Caki2 (cell line): ENCODE results near the gene TCAIM. TPM values are rescaled to one million over a fixed set of nuclear protein-coding genes. Genes with fewer than 3 reads are reported as not detected.
"Not testable (repeated sequence)": the region's sequence is repeated elsewhere in the genome, so short reads cannot be mapped to it uniquely, and the experiment has no call there.

Experiments used
- DNase-seq: peaks from one replicate; pipeline ENCODE4 v3.0.0-alpha.2; 2015; ENCODE audit warnings: low read depth
- in situ Hi-C: cut with HindIII; loops from 2 replicates; pipeline ENCODE4 v1.10.0; 2016; ENCODE audit warnings: low sequenced_read_pairs, low pct_unique_long_range_greater_than_20kb, mixed read lengths
- total RNA-seq: library from RNA; depleted of rRNA; stranded (reverse); fragments of >200 nt; shearing (Covaris generic); gene quantifications from 2 replicates; pipeline ENCODE4 v1.2.3, GENCODE V29; 2014; ENCODE audit warnings: low replicate concordance

TCAIM gene
- total RNA-seq, 1 experiment from 2014 or later: 28.7 TPM

DNA sequence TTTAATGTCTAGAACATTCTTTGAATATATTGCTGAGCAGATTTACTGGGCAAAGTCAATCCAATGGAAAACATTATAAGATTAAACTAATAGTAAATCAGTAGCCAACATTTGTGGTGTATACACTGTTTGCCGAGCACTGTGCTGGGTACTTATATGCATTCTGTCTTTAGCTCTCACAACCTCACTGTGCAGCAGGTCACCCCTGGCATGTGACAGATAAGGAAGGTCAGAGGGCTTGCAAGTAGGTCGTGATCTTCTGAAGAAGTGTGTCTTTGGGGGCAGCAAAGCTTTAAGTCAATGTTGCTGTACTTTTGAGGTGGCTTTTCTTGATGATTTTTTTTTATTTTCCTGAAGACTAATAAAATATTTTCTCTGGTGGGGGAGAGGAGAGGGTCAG, 62.2 kb downstream of the TCAIM start:
- in situ Hi-C loops: no loop called here
- no peak for DNase-seq

DNA sequence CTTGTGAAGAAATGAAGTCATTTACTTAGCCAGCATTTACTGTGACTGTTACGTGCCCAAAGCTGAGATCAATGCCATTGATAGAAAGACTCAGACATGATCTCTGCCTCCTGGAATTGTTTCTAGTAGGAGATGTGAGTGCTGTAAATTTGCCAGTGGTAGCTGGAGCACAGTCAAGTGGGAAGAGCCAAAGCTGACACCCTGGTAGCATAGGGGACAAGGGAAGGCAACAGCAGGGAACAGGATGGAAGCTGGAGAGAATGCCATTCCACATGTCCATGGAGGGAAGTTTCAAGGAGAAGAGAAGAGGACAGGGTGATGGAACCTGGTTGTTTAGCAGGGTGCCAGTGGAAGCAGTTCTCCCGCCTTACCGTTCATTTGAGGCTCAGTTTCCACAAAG, 64.0 kb downstream of the TCAIM start:
- in situ Hi-C loops: no loop called here
- DNase-seq: no peak

DNA sequence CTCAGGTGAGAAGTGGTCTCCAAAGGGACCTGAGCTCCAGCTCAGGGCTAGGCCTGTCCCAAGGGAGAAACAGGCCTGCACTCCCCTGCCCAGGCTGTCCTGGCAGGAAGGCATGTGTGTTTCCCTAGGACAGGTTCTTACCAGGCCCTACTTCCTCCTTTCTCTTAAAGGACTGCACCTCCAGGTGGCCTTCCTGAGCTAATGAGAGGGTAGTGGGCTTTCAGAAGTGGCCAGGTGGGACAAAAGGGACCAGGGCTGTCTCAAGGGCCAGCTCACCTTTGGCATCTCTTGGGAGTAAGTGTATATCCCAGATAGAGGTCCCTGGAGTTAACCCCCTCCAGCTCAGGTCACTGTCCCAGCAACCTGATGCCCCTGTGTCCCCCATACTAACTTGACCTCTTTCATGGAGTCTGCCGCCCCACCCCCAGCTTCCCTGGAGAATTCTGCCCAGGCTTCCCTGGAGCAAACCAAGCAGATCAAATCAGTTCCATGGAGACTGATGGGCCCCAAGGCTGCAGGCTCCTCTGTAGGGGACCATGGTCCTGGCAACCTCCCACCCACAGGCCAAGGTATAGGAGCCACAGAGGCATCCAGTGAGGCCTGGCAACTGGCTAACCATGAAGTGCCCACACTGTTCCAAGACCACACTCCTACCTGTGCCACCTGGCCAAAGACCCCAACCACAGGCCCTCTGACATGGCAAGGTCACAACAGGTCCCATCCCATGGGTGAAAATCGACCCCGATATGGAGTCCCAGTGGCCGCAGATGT, 71.3 kb downstream of the TCAIM start:
- in situ Hi-C loops: no loop called here
- DNase-seq: no peak

DNA sequence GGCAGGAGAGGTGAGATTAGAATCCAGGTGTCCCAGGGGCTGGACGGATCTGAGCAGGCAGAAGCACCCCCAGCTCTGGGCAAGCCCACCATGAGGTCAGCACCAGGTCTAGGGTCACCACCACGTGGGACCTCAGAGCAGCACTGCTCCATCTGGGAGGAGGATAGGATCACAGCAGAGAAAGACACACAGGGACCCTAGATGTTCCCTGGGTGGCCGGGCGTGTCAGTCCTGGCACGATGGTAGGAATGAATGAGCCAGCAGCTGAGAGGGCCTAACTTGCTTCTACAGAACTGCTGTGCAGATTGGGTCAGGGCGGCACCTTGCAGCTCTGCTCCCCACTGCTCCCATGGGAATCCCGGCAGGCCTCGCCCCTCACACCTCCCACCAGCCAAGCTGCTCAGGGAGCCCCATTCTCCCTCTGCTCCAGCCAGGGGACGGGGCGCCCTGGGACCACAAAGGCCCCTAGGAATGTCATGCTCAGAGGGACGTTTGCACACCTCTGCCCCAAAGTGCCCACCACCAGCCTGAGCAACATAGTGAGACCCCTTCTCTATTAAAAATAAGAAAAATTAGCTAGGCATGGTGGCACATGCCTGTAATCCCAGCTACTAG, 72.6 kb downstream of the TCAIM start:
- no peak for DNase-seq
- in situ Hi-C loops: no loop called here

DNA sequence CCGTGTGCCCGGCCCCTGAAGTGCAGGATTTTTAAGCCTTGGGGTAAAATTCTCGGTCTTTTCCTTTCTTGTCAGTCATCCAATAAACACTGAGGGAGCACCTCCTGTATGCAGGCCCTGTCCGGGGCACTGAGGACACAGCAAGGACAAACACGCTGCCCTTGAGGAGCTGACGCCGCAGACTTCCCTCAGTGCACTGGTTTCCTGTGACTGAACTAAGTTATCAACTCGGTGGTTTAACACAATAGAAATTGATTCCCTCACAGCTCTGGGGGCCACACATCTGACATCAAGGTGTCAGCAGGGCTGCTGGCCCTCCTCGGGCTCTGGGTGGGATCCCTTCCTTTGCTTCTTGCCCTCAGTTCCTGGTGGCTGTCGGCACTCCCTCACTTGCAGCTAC, 73.8 kb downstream of the TCAIM start:
- in situ Hi-C loops: no loop called here
- DNase-seq: no peak

DNA sequence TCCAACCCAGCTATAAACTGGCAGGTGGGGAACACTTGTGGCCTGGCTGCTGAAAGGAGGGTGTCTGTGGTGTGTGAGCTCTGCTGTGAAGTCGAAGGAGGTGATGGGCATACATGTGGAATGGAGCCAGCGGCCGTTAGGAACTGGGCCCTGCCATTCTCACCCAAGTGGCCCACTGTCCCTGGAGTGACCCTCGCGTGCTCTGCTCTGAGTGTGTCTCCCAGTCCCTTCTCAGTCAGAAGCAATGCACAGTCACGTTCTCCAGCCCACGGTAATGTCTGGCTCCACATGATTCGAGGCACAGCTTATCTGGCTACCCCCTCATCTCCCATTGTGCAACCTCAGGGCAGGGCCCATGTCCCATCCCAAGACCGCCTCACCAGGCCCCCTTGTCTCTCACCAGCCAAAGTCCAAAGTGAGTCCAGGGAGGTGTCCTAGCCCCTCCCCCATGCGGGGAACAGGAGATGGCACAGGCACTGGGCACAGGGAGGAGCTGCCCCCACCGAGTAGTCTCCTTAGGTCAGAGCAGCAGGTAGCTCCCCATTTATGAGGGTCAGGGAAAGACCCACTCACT, 76.0 kb downstream of the TCAIM start:
- DNase-seq: no peak
- in situ Hi-C loops: no loop called here

DNA sequence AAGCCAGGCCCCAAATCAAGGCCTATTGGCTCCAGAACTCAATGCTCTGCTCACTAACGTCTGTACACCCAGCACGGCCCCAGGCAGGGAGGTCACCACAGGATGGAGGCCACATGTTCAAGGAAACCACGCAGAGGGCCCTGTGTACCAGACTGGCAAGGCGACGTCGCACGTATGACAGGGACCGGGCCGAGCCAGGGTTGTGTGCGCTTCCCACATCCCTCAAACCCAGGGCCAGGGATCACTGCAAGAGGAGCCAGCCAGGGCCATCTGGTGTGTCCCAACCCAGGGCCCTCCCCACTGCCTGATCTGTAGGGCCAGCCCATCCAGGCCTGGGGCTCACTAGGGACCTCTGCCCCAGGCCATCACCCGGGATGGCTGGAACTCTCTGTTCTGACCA, 76.9 kb downstream of the TCAIM start:
- no peak for DNase-seq
- in situ Hi-C loops: no loop called here

DNA sequence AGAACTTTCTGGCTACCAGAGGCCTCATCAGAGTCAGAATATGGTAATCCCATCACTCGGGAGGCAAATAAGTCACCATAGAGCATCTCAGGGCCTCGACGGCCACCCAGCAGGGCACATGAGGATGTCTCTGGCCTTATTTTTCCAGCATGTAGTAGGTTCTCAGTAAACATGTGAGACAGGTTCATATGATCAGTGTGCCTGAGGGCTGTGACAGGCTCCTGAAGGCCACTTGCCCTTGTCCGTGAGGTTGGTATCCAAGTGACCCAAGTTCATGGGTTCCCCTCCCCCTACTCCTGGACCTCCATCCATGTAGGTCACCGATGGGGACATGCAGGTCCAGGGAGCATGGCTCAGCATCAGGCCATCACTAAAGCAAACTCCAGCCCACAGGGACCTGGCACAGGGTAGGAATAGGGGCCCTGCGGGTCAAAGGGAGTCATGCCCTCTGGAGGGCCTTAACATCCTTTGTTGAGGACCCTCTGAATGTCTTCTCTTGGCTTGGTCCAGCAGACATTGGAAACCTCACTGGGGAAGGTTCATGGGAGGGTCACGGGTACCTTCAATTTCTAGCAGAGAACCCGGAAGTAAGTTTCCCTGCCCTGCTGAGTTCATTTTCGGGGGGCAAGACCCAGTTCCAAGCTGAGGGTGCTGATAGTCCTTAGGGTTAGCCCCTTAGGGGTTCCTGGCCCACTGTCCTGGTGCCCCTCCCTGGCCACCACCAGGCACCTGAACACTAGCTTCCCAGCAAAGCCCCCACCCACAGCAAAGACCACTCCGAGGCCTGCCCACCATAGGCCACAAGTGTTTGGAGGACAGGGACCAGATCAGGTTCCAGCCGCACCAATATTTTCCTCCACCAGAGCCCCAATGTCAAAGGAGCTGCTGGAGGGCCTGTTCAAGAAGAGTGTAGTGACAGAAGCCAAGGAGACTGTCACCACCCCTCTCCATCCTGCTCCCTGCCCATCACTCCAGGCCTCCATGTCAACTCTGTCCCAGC, 77.8 kb downstream of the TCAIM start:
- no peak for DNase-seq
- in situ Hi-C loops: no loop called here

DNA sequence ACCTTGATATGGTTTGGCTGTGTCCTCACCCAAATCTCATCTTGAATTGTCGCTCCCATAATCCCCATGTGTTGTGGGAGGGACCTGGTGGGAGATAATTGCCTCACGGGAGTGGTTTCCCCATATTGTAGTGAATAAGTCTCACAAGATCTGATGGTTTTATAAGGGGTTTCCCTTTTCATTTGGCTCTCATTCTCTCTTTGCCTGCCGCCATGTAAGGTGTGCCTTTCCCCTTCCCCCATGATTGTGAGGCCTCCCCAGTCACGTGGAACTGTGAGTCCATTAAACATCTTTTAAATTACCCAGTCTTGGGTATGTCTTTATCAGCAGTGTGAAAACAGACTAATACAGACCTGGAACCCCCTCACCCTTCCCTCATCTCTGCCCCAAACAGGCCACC, 79.6 kb downstream of the TCAIM start:
- DNase-seq, in situ Hi-C loops: not testable (repeated sequence)

DNA sequence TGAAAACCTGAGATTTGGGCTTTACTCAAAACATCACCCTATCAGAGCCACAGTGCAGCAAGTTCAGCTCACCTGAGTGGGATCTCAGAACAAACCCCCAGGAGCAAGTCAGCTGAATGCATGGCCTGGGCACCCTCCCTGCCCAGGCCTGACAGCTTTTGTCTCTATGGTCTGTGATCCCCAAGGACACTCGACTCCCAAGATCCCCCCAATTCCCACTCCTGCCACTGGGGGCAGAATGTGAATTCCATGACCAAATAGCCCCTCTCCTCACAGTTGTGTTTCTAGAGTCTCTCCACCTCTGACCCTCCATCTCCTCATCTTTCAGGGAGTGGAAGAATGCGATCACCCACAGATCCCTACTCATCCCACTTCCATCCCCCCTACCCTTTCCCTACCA, 80.0 kb downstream of the TCAIM start:
- DNase-seq: no peak
- in situ Hi-C loops: no loop called here

DNA sequence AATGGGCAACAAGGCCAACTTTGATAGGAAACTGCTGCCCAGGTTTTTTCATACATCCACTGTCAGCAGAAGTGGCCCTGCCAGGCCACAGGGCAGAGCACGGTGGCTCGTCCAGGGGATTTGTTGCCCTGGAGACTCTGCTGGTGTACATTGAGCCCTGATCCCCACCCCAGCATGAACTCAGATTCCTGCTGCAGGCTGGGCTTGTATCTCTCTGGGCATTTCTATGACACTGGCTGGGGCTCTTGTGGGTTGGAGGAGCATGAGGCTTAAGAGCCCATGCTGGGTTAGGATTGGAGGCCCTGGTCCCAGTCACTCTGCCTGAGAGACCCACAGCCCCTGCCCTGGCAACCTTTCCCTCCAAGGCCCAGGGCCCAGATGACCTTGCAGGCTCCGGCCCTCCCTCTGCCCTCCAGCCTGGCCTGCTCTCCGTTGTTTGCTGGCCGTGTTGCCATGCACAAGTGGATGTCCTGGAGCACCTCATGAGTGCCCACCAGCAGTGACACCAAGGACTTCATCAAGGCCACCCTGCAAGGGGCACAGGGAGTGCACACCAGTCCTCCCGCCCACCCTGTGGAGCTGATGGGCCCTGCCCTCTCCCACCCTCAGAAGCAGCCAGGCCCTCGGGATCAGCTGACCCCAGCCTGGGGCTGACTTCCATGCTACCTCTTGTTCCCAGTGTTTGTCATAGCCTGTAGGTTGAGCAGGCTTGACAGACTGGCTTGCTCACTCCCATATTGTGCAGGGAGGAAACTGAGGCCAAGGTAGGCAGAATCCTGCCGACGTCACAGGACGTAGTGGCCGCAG, 80.8 kb downstream of the TCAIM start:
- in situ Hi-C loops: no loop called here
- no peak for DNase-seq

DNA sequence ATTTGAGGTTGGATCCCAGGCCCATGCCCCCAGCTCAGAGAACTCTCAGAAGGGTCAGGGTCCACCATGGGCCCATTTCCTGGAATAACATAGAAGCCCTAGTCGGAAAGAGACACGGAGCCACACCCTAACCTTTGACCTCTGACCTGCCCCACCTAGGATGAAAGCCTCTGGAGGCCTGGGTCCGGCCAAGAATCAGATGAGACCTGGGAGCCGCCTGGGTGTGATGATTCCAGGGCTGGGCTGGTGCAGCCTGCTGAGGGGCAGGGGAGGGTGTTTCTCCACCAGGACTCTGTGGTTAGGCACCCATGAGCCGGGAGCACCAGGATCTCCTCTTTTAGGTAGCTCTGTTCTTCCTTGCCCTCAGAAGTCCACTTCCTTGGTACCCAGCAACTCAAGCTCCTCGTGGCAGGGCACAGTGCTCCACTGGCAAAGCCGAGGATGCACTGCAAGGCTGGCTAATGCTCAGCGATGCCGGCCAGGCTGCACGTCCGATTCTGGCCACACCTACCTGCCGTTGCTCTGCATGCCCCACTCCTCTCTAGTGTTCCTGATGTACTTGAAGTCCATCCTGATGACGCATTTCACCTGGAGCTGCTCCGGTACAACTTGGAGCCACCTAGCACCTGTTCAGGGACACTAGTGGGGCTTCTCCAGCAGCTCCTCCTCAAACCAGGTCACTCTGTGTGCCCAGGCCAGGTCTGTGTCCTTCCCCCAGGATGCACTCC, 81.5 kb downstream of the TCAIM start:
- in situ Hi-C loops: no loop called here
- DNase-seq: no peak

DNA sequence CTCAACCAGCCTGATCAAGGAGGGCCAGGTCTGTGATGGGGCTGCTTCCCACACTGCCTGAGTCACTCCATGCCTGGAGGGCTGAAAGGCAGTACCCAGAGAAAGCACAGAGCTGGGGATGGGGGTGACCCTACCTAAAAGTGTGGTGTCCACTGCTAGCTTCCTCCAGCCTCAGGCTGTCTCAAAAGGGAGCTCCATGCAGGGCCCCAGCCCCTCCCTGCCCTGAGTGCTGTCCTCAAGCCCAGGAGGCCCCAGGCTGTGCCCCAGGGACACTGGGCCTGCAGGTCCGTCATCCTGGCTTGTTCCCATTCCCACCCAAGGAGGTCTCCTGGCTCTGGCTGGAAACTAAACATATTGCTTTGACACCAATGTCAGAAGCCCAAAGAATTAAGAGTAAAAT, 82.1 kb downstream of the TCAIM start:
- no peak for DNase-seq
- in situ Hi-C loops: no loop called here

DNA sequence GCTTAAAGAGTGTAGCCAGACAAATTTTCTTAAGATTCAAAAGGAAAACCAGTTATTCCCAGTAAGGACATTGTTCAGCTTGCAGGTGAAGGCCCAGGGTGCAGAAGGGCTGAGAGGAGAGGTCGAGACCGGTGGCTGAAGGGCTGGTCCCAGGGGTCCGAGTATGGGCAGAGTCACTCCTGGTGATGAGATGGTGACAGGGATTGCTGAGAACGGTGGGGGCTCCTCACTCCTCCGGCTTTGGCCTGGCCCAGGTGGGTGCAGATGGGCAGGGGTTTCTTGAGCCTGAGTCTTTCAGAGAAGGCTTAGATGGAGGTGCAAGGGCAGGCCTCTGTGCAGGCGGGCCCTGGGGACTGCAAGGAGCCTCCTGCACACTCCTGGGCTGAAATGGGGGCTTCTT, 82.7 kb downstream of the TCAIM start:
- no peak for DNase-seq
- in situ Hi-C loops: no loop called here

DNA sequence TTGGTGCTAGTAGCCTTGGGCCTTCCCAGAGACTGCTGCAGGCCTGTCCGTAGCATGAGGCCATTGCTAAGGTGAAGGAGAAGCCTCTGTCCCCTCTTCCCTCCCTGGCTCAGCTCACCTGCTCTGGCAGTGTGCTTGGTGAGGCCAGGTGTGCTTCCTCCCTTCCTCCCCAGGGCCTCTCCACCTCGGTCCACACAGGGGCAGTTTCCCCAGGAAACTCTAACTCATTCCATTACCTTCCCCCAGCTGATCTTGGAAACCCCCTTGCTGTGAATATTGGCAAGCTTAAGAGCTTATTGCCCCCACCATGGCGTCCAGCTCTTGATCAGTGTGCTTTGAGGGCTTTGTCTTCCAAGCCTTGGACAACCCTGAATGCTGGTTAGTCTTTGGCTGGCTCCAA, 86.2 kb downstream of the TCAIM start:
- in situ Hi-C loops: no loop called here
- DNase-seq: no peak

DNA sequence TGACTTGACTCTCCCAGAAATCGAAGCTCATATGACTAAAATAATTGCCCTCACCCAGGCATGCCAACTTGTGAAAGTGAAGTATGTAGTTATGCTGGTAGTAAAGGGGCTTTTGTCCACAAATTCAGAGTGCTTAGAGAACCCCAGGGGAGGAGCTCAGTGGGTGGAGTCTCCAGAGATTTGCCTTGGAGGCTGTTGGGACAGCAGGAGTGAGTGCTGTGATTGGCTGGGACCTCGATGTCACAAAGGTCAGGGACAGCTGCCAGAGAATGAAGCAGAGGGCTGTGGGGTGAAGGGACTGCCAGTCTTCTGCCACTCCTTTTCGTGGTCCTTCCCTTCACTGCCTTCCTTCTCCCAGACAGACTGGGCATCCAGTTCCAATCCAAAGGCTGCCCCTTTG, 89.1 kb downstream of the TCAIM start:
- DNase-seq: no peak
- in situ Hi-C loops: no loop called here

DNA sequence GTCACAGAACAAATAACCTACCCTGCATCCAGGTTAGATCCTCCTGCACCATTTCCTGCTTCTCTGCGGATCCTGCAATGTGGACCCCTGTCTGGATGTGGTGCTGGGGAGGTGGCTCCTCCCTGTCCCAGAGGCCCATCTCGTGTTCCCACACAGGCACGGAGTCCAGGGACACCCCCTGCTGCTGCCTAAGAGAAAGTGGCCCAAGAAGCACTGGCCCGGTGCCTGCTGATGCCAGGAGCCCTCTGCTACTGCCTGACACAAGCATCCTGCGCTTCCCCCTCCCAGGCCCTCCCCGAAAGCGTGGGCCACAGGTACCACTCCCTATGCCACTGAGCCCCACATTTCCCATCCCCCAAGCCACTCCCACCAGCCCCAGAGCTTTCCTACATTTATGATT, 90.3 kb downstream of the TCAIM start:
- in situ Hi-C loops: no loop called here
- DNase-seq: no peak
